NB4 (cell line): Measurements from ENCODE around the gene SIL1.

Experiments
- POLR2A ChIP-seq: IDR thresholded peaks from 2 replicates; pipeline ENCODE4 v1.6.1; 2011; ENCODE audit warnings: mild to moderate bottlenecking; ENCODE audit not compliant: insufficient read length; ENCODE audit errors: extremely low read depth
- TF ChIP-seq, protein P1 (sequence below): IDR thresholded peaks from one replicate; pipeline ENCODE4 v1.5.1; 2012; ENCODE audit warnings: low read depth, low read length

DNA sequence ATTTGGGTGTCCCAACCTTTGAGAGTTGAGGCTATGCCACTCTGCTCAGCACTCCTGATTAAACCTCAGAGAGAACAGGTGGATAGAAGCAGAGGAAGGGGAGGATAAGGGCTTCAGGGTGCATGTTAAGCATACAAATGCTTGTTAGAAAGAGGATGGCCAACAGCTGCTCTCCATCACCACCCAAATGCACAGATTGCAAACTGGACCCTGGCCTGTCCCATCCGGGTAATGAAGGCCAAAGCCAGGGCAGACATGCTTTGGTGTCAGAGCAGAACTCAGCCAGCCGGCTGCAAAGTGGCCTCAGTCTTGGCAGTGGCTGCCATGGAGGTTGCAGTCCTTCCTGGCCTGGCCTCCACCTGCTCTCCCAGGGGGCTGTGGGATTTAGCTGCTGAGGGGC lies 84.3 kb downstream of the SIL1 start:
- TF ChIP-seq, protein P1, sequence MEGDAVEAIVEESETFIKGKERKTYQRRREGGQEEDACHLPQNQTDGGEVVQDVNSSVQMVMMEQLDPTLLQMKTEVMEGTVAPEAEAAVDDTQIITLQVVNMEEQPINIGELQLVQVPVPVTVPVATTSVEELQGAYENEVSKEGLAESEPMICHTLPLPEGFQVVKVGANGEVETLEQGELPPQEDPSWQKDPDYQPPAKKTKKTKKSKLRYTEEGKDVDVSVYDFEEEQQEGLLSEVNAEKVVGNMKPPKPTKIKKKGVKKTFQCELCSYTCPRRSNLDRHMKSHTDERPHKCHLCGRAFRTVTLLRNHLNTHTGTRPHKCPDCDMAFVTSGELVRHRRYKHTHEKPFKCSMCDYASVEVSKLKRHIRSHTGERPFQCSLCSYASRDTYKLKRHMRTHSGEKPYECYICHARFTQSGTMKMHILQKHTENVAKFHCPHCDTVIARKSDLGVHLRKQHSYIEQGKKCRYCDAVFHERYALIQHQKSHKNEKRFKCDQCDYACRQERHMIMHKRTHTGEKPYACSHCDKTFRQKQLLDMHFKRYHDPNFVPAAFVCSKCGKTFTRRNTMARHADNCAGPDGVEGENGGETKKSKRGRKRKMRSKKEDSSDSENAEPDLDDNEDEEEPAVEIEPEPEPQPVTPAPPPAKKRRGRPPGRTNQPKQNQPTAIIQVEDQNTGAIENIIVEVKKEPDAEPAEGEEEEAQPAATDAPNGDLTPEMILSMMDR: no peak
- no peak for TF ChIP-seq POLR2A
